Measurements from ENCODE around the gene SAMMSON.

SAMMSON gene

GRCh38 chr3:69999140-70000027 lies at the start of gene SAMMSON:
Gene SAMMSON (plus strand): TSS chr3:69999733.
- DNase-seq, result no peak

DNA sequence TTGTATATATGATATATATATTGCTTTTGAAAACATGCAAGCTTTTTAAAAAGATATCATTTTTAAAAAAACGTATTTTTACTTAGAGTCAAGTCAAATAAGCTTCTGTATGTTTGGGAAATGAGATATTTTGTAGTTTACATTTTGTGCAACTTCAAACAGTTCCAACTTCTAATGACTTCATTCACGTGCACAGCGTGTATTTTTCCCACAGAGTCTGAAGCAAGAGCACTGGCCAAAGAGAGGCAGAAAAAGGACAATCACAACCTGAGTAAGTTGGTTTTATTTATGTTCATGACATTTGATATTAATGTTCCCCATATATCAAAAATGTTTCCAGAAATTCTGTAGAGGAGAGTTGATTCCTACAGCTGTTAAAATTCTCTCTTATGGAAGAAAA lies 47.9 kb upstream of the SAMMSON start:
- DNase-seq, result no peak

- DNase-seq, result no peak
Measured at GRCh38 chr3:69959581-69959980, 40.0 kb upstream of the SAMMSON start.

DNA sequence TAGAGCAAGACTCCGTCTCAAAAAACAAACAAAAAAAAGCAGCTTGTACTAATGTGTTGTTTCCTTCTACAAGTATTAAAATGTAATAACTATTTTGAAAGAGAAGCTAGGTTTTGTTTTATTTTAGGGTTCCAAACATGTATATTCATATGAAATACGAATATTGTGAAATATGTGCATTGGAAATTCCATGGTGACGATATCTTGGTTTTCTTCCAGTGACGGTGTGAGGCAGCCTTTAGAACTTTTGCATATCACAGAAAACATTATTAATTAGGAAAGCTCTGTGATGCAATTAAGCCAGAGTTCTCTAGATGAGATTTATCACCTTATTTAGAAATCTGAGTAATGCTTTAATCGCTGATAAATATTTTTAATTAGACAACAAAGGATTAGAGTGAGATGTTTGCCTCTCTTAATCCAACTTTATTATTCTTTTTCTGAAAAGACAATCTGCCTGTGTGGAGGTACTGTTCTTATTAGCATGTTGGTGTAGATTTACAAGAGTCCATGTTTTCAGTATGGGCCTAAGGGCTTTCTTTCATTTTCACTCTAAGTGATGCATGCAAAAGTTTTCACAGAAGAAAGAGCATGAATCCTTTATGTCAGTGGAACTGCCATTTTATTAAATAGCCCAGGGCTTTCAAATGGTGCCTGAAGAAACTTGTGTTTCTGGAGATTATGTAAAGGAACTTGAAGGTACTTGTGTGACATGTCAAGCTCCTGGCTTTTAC lies 37.7 kb upstream of the SAMMSON start:
- DNase-seq, result no peak

DNA sequence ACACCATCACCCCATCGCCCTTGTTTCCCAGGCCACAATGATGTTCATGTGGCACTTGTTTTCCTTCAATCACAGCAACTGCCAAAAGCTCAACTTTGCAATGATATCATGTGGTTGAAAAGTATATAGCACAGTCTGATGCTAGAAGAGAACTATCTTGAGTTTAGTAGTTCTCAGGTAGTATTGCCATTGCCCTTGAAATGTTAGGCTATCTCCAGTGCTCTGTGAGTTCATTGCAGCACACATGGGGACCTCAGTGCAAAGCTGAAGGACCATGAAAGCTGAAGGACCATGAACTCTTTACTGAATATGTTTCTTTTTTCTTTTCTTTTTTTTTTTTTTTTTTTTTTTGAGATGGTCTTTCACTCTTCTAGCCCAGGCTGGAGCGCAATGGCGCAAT lies 35.9 kb upstream of the SAMMSON start:
- no peak for DNase-seq

DNA sequence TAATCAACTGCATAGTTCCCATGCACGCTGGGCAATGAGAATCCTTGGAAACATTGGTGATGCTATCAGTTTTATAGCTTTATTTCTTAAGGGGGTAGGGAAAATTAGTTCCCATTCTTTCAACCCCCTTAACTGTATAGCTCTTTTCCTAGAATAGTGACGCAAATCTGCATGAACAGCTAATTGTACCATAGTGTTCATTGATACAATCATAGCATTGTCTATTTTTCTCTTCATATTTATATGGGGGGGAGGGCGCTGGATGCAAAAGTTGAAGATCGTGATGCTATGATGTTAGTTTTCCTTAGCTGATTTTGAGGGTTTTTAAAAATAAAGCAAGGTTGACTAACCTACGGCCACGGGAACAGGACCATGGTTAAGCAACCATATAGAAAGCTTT lies 32.4 kb upstream of the SAMMSON start:
- DNase-seq, result no peak

- DNase-seq, result no peak
Measured at GRCh38 chr3:69970827-69971226, 28.7 kb upstream of the SAMMSON start.

- DNase-seq, result no peak
Measured at GRCh38 chr3:69972672-69973071, 26.9 kb upstream of the SAMMSON start.

GRCh38 chr3:69976021-69976420 lies 23.5 kb upstream of the SAMMSON start:
- DNase-seq, result no peak

GRCh38 chr3:69983546-69984265 lies 15.8 kb upstream of the SAMMSON start:
- DNase-seq, result no peak

DNA sequence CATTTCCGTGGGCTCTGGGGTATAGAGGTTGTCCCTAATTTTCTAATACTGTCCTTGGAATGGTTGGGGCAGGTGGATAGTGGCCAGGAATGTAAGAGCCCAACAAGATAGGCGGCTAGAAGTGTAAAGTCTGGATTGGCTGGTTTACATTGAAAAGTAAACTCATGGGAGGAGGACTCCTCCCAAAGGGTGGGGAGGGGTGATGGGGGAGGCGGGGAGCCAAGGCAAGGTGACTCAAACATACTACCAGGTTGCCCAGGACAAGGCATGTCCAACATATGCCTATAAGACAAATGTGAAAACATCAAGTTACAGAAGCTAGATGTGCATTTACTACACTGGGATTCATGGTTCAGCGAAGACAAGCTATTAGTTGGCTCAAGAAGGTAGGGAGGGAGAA lies 14.3 kb upstream of the SAMMSON start:
- DNase-seq, result no peak

DNA sequence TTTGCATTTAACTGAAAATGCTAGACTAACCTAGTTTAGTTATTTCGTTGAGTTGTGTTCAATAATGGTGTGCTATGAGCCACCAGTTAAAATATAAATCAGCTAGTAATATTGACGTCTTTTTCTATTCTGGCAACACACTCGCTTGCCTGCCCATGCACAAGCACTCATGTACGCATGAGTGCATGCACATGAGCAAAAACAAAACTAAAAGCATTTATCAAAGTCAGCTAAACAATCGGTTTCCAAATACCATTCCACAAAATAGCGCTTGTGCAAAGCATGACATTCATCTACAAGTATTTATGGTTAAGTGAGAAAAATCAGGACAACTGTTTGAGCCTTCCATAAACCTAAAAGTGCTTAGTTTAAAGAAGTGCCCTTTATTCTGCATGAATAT lies 13.1 kb upstream of the SAMMSON start:
- no peak for DNase-seq

DNA sequence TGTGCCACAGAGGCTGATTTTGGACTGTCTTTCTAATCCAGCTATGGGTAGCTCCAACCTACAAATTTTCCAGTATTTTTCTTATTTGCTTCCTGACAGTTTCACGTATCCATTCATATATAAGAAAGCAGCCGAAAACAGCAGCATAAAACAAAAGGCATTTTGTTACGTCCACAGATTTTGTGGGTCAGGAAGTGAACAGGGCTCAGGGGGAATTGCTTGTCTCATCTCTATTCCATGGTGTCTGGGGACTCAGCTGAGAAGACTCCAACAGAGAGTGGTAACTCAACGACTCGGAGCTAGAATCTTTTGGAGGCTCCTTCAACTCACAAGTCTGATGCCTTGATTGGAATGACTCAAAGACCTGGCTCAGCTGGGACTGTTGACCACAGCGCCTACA lies 11.7 kb upstream of the SAMMSON start:
- no peak for DNase-seq

- DNase-seq, result no peak
Measured at GRCh38 chr3:69993757-69994156, 5.8 kb upstream of the SAMMSON start.

DNA sequence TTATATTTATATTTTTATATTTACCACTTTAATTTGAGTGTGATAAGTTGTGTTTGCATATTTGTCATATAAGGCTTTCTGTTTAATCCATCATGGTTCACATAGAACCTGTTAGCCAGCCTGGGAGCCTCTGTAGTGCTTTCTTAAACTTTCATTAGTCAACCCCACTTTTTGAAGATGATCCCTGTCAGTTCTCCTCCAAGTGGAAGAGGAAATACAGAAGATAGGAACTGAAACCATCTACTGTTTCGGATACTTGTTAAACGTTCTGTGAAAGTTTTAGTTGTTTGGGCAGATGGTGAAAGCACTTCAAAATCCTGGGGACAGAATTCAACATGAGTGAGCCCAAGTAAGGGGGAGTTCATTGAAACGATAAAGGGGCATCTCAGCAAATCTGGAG lies 4.6 kb upstream of the SAMMSON start:
- no peak for DNase-seq

- no peak for DNase-seq
Measured at GRCh38 chr3:69997631-69998307, 1.8 kb upstream of the SAMMSON start.

GRCh38 chr3:69998759-69999139 lies 784 bp upstream of the SAMMSON start:
- no peak for DNase-seq

- no peak for DNase-seq
Measured at GRCh38 chr3:70000028-70000410, 486 bp downstream of the SAMMSON start.

DNA sequence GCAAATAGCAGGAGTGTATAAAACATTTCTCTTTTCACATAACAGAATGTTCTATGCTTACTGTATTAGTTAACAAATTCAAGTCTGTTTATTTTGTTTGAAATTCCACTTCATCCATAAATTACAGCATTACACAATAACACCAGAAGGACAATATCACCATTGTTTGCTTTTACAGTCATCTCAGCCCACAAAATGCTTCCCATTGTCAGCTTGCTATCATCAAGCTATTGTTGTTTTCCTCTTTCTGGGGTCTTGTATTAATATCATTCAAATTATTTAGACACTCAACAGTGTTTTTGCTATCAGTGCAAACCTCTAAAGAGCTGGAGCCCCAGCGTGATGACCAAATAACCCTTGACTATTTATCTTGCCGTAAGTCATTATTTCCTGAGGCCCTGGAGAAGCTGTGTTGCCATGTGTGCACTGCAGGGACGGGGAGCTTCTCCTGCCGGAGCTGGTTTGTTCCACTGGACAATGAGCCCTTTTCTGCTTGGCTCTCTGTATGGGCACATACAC lies 1.1 kb downstream of the SAMMSON start:
- no peak for DNase-seq

DNA sequence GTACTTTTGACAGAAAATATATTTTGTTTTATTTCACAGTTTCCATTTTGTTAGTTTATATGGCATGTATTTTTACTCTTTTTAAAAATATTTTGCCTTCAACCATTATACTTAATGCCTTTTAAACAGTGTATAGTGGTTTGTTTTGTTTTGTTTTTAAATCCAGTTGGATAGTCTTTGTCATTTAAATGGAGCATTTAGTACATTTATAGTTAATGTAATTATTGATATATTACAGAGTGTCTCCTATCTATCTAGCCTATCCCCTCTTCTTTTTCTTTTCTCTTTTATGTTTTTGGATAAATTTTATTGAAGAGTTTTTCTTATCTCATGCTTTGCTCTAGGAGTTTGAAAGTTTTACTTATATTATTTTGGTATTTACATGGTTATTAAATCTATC lies 3.6 kb downstream of the SAMMSON start:
- no peak for DNase-seq

DNA sequence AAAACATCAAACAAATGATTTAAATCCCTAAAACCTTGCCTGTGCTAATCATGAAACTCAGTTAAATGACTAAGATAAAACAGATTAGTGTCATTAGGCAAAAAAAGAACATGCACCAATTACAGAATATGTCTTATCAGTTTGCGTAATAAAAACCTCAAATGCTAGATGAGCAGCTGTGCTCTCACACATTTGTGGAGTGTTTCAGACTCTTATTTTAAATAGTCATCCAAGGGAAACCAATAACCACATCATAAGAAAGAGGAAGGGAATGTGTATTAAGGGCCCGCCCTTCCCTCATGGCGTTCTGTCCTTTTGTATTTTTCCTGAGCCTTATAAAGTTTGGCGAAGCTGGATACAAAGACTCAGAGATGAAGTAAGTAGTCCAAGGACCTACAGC lies 6.6 kb downstream of the SAMMSON start:
- no peak for DNase-seq

- DNase-seq, result no peak
Measured at GRCh38 chr3:70010346-70010745, 10.8 kb downstream of the SAMMSON start.

DNA sequence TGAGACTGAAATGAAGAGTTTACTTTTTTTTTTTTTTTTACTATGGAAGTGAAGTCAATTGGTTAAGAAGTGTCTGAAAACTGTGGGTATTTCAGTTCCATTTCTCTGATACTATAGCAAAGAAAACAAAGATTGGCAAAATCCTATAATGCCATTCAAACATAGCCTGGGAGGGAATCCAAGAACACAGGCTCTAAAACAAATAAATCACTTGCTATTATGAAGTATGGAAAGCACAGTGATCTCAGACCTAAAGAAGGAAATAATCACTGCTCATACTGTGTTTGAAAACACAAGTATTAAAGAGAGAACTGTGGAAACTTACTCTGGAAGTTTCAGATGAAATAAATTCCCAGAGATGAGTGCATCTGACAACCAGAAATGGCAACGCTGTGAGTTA lies 12.0 kb downstream of the SAMMSON start:
- DNase-seq, result no peak
